ENCODE data around the gene GPR39. TPM values are rescaled to one million over a fixed set of nuclear protein-coding genes. Genes with fewer than 3 reads are reported as not detected.

GPR39 gene
- total RNA-seq, 1 experiment from 2014 or later = 0.50 TPM

- H3K9me3 Mint-ChIP-seq = peaks cover 0 to 10% of the 10 kb centered on the region in 2 experiments; a peak in 4 of 5 replicates
- Histone ChIP-seq H4K8ac (replicated peaks; ENCODE audit: insufficient read length, low read depth, low read length) (no peak overlapping the region), H3K4me2 (ENCODE audit: insufficient read depth, insufficient read length, low read length) (no peak overlapping the region), H3K23ac (ENCODE audit: insufficient read length, low read depth, low read length) (no peak overlapping the region), H2BK15ac (ENCODE audit: low read depth, low read length) (no peak overlapping the region), H4K20me1 (ENCODE audit: control insufficient read depth, insufficient read depth, insufficient read length) (no peaks in the 10 kb centered on the region), H3K27ac (ENCODE audit: insufficient read length, low read depth, low read length) (no peak overlapping the region), H2AK5ac (ENCODE audit: insufficient read length, low read length) (no peak overlapping the region), H3K4me1 (ENCODE audit: insufficient read depth, low read length) (no peaks in the 10 kb centered on the region), H3K4ac (ENCODE audit: low read depth, low read length) (no peak overlapping the region), H4K91ac (ENCODE audit: insufficient read length, low read depth, low read length) (no peak overlapping the region), H2BK12ac (ENCODE audit: insufficient read length, low read depth, low read length) (no peak overlapping the region), H2BK5ac (ENCODE audit: insufficient read length, low read length) (no peak overlapping the region), H3K9ac (ENCODE audit: extremely low read depth, insufficient read length, low read length) (no peak overlapping the region), H3K18ac (ENCODE audit: insufficient read length, low read depth, low read length) (no peak overlapping the region), H3K9me3 (ENCODE audit: control insufficient read depth, low read depth, low read length) (no peaks in the 10 kb centered on the region), H3K56ac (ENCODE audit: insufficient read length, low read depth, low read length) (no peak overlapping the region), H3T11ph (ENCODE audit: low read length) (no peak overlapping the region), H3K27me3 (ENCODE audit: insufficient read depth, low read length) (no peaks in the 10 kb centered on the region), H2BK120ac (ENCODE audit: low read depth, low read length, poor library complexity, severe bottlenecking) (no peak overlapping the region), H3K14ac (ENCODE audit: insufficient read depth, low read length) (no peak overlapping the region), H2BK20ac (ENCODE audit: low read depth, low read length, poor library complexity, severe bottlenecking) (no peak overlapping the region), H4K5ac (ENCODE audit: insufficient read length, low read depth, low read length) (no peak overlapping the region), H3K79me2 (ENCODE audit: insufficient read depth, low read length) (no peaks in the 10 kb centered on the region), H3K23me2 (ENCODE audit: insufficient read length, low read depth, low read length, poor library complexity, severe bottlenecking) (no peaks in the 10 kb centered on the region), H3K79me1 (ENCODE audit: insufficient read depth, low read depth, low read length, poor library complexity, severe bottlenecking) (no peaks in the 10 kb centered on the region), H2AFZ (ENCODE audit: low read length) (no peak overlapping the region)
- H3K27ac Mint-ChIP-seq = no peak overlapping the region
- H3K27me3 Mint-ChIP-seq (ENCODE audit: low read depth) = no peaks in the 10 kb centered on the region
- H3K4me3 Mint-ChIP-seq = no peak overlapping the region
- H3K36me3 Mint-ChIP-seq (ENCODE audit: insufficient read depth in 1 of 3, low read depth in 3 of 3) = 0 out of 7 replicates have a peak, but pooled peaks cover 0 to 7% (median 3%) of the 10 kb centered on the region in 3 experiments
- DNase-seq = no peak
- no peak for TF ChIP-seq CTCF (conservative IDR thresholded peaks at IDR 0.05)
- no peaks in the 10 kb centered on the region; a peak in 1 of 4 replicates for H3K4me1 Mint-ChIP-seq
Observed at GRCh38 chr2:132430895-132431294, 14.3 kb downstream of the GPR39 start.

Measured in H9 (cell line).